ENCODE data around the gene APLF. TPM values are rescaled to one million over a fixed set of nuclear protein-coding genes. Genes with fewer than 3 reads are reported as not detected.

APLF gene
- polyA plus RNA-seq (ENCODE audit: insufficient read length) = 1.3 TPM

GRCh38 chr2:68467077-68467960 lies at the start of gene APLF, which contains the start of gene FBXO48:
TSS of gene APLF (plus strand) at chr2:68467585. CDS start at chr2:68467732, 147 bp downstream.
TSS of gene FBXO48 (minus strand) at chr2:68467294. CDS start at chr2:68465145, 2,149 bp downstream.
- DNase-seq (ENCODE audit: low read depth) = peak; percentile 96

DNA sequence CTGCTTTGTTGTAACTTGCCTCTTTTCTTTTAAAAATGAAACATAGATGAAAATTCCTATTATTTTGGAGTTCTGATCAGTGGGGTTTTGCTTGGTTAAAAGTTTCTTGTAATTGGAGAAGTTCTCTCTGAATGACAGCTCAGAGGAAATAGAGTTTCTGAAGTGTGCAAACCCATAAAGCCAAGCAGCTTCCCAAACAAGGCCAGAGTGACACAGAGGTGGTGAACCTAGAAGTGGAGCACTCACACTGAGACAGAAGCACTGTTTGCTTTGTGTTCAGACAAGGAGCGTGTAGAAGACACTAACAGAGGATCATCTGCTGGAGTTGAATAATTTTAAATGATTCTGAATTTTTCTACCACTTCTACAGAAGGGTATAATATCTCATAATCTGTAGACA lies 49.5 kb upstream of the APLF start:
- no peak for DNase-seq (ENCODE audit: low read depth)

GRCh38 chr2:68418419-68418818 lies 49.0 kb upstream of the APLF start:
- no peak for DNase-seq (ENCODE audit: low read depth)

DNA sequence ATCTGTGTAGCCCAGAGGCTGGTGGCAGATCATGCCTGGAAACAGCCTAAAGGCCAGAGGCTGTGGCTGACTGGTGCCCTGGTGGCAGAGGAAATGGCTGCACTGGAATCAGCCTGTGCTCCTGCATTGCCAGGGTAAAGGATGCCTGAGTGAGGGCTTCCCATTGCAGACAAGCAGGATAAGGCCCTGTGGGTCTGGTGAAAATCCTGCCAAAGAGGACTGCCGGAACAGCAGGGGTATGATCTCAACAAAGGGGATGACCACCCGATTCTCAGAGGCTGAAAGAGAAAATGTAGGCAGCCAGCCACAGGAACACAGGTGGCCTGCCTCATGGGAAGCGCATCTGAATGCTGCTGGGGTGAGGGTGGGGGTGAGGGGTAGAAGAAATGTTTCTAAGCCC lies 48.5 kb upstream of the APLF start:
- no peak for DNase-seq (ENCODE audit: low read depth)

DNA sequence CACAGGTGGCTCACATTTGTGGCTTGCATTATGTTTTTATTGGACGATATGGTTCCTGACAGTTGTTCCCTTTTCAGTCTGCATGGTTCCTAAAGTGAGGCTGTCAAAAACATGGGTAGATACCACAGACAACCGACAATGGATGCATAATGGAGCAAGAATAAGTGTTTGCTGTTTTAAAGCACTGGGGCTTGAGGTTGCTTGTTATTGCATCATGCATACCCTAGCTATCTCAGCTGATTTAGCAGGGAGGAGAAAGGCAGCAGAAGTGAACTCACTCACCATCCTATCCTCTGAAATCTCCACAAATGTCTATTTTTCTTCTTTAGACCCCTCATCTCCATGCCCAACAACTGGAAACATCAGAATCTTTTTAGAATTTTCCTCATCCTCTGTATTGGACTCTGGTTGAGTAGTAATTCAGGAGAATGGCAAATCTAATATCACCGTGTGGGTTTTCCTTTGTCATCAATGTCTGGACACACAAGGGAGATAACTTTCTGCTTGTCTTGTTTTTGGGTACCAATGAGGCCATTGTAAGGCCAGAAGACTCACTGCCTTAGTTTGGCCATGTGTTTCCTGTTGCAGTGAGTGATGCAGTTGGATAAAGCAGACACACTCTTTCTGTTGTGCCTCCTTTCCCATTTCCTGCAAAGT lies 47.0 kb upstream of the APLF start:
- DNase-seq (ENCODE audit: low read depth) = no peak

GRCh38 chr2:68423966-68424650 lies 43.3 kb upstream of the APLF start:
- DNase-seq (ENCODE audit: low read depth) = no peak

DNA sequence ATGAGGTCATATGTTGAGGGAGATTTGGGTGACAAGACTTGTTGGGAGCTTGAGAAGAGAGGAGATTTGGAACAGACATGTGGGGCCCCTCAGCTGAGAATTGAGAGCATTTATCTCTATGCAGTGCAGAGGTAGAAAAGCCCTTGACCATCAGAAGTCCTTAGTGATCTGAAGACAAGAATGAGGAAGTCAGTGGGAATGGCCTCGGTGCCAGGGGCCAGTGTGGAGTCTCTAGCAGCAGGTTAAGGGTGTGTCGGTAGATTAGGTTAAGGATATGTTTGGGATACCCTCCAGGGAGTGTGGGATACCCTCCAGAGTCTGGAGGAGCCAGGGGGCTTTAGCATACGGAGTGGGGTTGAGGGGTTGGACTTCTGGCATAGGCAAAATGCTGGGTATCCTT lies 41.9 kb upstream of the APLF start:
- DNase-seq (ENCODE audit: low read depth) = no peak

DNA sequence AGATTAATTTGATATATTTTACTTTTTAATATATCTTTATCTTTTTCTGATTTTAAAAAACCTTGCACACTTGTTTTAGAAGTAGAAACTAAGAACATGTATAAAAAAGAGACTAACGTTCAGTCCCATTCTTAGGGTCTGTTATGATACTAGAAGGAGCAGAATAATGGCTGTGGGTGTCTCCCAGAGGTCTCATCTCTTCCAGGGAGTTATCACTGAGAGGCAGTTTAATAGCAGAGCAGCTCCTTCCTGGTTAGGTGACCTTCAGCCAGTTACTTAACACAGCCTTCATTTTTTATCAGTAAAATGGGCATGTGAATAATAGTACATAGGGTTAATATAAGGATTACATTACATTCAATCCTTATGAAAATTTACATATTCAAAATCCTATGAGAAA lies 40.9 kb upstream of the APLF start:
- no peak for DNase-seq (ENCODE audit: low read depth)

DNA sequence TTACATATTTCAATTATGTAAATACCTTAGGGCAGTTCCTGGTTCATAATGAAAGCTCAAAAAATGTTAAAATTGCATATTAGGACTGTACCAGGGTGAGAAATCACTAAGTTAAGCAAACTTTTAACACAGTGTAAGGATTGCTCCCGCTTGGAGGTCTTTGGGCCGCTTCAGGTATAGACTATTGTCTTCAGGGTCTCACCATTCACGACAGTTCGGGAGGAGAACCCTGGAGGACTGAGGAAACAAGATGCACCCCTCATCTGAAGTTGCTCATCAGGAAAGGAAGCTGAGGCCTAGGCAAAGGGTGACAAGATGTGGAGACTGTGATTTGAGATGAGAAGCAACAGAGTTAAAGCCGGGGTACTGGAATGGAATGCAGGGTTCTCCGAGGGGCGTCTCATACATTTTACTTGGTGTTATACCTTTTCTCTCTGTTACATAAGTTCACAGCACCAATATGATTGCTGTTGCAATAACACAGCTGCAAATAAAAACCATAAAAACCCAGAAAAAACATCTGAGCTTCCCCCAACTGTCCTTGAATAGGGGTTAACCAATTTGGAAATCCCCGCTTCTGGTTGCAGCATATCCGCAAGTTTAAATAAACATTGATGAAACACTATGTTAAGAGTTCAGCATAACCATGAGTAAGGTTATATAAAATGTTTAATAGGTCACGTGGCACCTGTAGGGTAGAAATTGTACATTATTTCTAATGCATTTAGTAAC lies 40.4 kb upstream of the APLF start:
- DNase-seq (ENCODE audit: low read depth) = no peak

DNA sequence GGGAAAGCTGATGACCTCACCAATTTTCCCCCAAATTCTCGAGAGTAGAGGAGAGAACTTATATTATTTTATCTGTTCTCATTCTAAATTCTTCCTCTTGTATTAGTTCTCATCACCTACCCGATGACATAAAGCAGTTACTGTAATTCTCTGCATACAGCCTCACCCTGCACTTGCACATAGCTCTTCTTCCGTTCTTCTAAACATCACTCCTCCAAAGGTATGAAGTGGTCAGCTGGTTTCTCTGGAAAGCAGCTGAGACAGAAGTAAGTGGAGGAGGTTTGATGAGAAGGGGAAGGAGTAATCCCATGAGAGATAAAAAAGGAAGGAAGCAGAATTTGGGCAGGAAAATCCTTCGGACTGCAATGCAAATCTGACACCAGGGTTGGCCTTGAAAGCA lies 39.3 kb upstream of the APLF start:
- DNase-seq (ENCODE audit: low read depth) = no peak

- DNase-seq (ENCODE audit: low read depth) = no peak
Observed at GRCh38 chr2:68428746-68429145, 38.6 kb upstream of the APLF start.

GRCh38 chr2:68429311-68429826 lies 38.0 kb upstream of the APLF start:
- no peak for DNase-seq (ENCODE audit: low read depth)

- DNase-seq (ENCODE audit: low read depth) = no peak
Observed at GRCh38 chr2:68431316-68431972, 35.9 kb upstream of the APLF start.

DNA sequence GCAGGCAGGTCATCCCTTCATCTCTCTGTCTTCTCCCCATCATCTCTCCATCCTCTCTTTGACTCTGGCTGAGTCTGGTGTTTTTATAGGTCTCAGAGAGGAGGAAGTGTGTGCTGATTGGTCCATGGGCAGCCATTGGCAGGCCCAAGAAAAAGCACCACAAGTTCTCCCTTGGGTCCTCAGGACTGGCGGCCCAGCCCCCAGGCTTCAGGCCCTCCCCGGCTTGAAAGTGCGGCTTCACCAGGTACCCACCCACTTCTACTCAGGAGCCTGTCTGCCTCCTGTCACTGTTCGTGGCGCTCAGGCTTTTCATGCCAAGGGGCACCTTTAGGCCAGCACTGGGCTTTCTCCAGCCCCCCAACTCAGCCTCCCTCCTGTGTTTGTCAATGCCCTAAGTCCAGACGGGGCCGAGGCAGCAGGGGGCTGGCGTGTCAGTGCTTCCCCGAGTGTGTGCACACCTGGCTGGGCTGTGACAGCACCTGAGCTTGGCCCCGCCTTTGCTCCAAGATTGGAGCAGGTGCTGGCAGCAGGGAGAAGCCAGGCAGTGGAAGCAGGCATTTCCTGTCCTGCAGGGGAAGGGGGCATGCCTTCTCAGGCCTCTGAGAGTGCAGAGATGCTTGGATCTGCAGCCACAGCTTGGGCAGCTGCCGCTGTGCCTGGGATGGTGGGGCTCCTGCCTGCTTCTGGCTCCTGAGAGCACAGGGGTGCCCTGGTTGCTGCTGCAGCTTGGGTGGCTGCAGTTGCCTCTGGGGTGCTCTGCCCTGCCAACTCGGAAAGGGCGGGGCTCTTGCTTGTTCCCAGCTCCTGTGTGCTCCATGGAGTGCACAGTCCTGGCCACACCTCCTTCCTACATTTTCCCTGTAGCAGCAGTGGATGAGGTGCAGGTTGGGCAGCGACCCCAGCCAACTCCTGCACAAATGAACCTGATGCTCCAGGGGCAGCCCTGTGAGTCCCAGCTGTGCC lies 34.4 kb upstream of the APLF start:
- DNase-seq (ENCODE audit: low read depth) = no peak

DNA sequence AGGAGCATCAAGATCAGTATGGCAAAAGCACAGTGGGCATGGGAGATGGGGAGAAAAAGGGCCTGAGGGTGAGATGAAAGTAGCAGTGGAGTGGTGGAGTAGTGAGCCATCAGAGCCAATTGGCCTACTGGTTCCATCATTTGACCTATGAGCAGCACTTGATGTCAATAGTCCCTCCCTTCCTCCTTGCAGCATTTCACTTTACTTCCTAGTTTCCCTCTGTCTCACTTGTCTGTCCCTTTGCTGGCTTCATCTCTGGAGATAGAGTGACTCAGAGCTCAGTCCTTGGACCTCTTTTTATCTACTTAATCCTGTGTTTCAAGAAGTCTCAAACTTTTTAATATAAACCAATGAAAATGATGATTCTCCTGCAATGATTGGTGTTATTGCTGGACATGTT lies 32.4 kb upstream of the APLF start:
- no peak for DNase-seq (ENCODE audit: low read depth)

GRCh38 chr2:68435615-68436014 lies 31.8 kb upstream of the APLF start:
- no peak for DNase-seq (ENCODE audit: low read depth)

GRCh38 chr2:68436270-68436669 lies 31.1 kb upstream of the APLF start:
- DNase-seq (ENCODE audit: low read depth) = no peak

DNA sequence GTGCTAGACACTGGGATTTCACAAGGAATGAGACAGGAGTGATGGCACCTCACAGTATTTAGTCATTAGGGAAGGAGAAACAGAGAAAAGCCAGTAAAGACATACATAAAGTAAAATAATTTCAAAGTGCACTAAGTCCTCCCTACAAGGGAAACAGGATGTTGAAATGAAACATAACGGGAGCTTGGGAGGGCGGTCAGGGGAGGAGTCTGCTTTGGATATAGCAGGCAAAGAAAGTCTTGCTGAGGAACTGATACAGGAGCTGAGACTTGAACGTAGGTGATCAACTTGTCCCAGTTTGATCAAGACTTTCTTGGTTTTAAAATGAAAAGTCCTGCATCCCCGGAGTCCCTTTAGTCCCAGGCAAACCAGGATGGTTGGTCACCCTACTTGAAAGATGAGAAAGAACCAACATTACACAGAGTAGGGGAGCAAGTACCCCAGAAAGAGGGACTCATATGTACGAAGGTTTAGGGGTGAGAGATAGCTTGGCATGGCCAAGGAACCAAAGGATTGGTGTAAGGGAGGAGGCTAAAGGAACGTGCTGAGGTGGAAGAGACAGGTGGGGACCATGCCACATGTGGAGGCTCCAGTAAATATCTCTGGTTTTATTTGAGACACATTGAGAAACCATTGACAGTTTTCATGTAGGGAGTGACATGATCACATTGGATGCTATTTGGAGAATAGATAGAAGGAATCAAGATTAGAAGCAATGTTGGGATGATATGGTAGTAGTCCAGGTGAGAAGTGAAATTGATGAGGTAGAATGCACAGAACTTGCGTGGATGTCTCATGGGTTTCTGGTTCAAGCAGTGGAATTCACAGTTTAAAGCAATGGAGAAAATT lies 28.7 kb upstream of the APLF start:
- no peak for DNase-seq (ENCODE audit: low read depth)

Data from forelimb muscle (tissue), 1 donor.